Stimulated activated CD4-positive, alpha-beta T cell treated with anti-CD3 and anti-CD28 coated beads, Interleukin-12 subunit alpha, Interleukin-12 subunit beta, amount 100 ng/mL, for 4 hours (primary cell): ENCODE results near the gene RP2.

Source experiments
- DNase-seq: peaks from one replicate; pipeline ENCODE4 v3.0.0-alpha.2; 2020

The RP2 gene

DNA sequence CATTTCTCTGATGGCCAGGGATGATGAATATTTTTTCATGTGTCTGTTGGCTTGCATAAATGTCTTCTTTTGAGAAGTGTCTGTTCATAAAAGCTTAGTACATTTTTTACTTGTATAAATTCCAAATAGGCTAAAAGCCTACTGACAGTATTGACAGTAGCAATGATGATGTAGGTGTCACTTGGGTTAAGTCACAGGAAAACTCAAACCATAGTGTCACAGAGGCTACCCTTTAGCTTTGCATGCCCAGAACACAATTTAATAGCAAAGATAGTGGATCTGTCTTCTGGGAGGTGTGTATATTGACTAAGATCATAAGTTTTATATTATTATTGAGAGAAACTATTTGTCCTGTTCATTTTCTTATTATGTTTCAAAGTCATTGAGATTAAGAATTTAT, 8.1 kb downstream of the RP2 start:
- DNase-seq, result no peak

GRCh38 chrX:46849933-46850332, 13.1 kb downstream of the RP2 start:
- DNase-seq, result no peak

GRCh38 chrX:46850771-46851170, 13.9 kb downstream of the RP2 start:
- no peak for DNase-seq

- no peak for DNase-seq
Observed at GRCh38 chrX:46856483-46856882, 19.6 kb downstream of the RP2 start.

- DNase-seq, result no peak
Observed at GRCh38 chrX:46860557-46860956, 23.7 kb downstream of the RP2 start.

DNA sequence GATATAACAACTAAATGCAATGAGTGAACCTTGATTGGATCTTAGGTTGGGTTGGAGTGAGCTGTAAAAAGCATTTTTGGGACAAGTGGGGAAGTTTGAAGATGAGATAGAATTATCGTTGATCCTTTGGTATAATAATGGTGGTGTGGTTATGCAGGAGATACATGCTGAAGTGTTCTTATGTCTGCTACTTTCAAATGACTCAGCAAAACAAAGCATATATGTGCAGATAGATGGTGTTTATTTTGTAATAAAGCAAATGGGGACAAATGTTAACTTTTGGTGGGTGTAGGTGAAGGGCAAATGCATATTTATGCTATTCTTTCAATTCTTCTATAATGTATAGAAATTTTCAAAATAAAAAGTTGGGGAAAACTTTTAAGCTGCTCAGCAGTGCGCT, 26.2 kb downstream of the RP2 start:
- no peak for DNase-seq

GRCh38 chrX:46864606-46865005, 27.8 kb downstream of the RP2 start:
- DNase-seq, result no peak

GRCh38 chrX:46865281-46865680, 28.4 kb downstream of the RP2 start:
- DNase-seq, result no peak

GRCh38 chrX:46866726-46867125, 29.9 kb downstream of the RP2 start:
- no peak for DNase-seq

DNA sequence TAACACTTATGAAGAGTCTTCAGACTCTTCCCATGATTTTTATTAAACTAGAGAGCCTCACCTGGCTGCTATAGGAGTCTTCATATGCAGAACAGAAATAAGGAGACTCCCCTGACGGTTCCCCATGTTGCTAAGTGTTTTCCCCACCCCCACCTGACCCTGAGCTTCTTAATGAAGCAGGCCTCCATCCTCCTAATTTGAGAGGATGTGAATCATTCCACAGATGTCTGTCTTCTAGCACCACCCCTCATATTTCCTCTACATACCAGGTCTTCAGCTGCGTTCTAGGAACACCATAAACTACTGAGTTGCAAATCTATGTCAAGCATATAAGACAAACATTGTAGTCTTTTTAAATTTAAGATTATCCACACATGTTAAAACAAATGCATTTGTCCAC, 36.9 kb downstream of the RP2 start:
- no peak for DNase-seq

DNA sequence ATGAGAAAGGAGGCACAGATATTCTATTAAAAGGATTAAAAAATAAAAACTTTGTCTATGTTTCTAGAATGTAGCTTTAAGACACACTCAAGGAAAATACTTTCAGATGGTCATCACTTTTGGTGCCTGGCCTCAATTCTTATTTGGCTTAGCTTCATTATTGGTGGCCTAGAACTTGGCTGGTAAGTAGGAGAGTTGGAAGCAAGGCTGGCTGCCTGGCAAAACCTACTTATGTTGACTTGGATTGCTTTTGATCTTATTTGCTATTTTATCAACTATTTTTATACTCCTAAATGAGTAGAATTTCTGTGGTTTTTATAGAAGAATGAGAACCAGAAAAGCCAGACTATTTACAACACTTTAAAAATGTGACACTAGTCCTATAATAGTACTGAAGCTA, 40.1 kb downstream of the RP2 start:
- DNase-seq, result no peak

DNA sequence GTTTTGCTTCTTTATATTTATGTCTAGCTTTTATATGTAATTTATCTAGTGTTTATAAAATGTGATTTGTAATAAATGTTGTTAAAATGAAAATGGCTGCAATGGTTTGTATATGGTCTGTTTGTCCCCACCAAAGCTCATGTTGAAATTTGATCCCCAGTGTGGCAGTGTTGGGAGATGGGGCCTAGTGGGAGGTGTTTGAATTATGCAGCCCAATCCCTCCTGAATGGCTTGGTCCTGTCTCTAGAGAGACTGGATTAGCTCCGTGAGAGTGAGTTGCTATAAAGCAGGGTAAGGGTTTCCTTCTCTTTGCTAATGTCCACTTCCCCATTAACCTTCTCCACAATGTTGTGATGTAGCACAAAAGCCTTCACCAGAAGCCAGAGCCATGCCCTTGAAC, 45.4 kb downstream of the RP2 start:
- DNase-seq, result no peak

GRCh38 chrX:46884799-46885198, 48.0 kb downstream of the RP2 start:
- DNase-seq, result no peak

DNA sequence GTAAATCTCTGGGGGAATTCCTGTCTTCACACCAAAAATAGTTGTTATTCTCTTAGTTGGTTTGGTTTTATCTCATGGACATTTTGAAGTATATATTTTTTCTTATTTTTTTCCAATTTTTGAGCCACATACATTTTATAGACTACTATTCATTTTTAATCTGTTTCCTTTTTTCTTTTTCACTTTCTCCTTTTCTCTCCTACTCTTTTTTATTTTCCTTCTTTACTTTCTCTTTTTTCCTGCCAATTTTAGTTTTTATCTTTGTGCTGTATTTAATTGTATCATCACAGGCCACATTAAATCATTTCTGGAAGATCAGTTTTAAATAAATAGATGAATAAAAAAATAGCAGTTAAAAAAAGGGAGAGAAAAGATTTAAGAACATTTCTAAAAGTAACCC, 61.4 kb downstream of the RP2 start:
- DNase-seq, result no peak

DNA sequence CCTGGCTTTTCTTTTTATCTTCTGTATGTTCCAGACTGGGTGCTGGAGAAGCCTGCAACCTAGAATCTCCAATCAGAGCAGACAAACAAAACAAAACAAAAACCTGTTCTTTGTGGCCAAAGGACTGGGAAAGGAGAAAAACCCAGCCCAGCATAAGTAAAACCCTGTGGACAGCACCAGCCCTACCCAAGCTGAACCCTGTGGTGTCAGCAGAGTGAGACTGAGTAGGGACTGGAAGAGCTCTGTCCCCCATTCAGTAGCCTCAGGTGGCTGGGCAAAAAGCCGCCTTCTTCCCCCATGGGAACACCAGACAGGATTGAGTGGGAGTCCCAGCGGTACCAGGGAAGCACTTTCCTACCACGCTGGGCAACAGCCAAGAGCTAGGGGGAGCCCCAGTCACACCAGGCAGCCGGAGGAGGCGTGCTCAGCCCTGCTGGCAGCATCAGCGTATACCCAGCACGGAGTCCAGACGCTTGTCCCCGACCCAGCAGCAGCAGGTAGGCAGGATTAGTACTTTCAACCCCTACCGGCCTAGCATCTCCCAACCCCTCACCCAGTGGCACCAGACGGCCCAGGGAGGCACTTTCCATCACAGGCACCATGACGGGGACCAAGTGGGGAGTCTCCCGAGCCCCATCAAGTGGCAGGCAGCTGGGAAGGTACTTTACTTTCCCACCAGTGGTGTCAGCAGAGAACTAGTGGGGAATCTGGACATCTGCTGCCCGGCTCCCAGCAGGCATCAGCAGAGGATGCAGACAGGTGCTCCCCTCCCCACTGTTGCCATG, 66.8 kb downstream of the RP2 start:
- DNase-seq, result peak; percentile 42

GRCh38 chrX:46904626-46905025, 67.8 kb downstream of the RP2 start:
- no peak for DNase-seq

DNA sequence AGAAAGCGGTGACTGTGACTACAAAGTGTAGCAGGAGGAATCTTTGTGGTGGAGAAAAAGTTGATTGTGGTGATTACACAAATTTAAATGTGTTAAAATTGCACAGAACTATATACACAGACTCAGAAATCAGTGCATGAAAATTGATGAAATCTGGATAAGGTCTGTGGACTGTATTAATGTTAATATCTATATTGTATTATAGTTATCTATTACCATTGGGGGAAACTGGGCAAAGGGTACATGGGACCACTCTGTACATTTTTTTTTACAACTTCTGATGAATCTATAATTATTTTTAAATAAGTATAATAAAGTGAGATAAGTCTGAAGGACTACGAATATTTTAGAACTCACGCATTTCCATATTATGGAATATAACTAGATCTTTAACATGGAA, 73.6 kb downstream of the RP2 start:
- DNase-seq, result no peak

DNA sequence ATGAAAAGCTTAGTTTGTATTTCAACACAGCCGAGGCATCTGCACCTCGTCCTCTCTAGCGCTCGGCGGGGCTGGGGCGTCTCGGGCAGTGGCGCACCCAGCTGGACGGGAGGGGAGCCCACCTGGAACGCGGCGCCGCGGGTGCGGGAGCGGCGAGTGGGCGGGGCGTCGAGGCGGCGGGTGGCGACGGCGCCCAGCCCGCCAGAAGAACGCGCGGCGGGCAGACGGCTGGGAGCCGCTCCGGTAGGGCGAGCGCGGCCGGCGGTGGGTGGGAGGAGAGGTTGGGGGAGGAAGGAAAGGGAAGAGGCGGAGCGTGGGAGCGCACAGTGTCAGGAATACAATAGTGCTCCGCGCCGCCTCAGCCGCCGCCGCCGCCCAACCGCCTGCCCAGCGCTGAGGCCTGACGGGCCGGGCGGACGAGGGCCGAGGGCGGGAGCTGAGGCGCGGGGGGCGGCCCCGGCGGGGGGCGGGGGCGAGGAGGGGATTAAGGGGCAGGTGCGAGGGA, 75.3 kb downstream of the RP2 start, which contains the start of gene JADE3:
TSS of gene JADE3 (plus strand) at position 324 of the 505 bp plus-strand sequence. CDS start 72,474 bp downstream, outside the sequence.
- DNase-seq, result peak; percentile 16

GRCh38 chrX:46912603-46913491, 76.0 kb downstream of the RP2 start:
- peak; percentile 20 for DNase-seq

- no peak for DNase-seq
Observed at GRCh38 chrX:46913667-46914066, 76.8 kb downstream of the RP2 start.

- DNase-seq, result no peak
Observed at GRCh38 chrX:46916273-46916672, 79.4 kb downstream of the RP2 start.

DNA sequence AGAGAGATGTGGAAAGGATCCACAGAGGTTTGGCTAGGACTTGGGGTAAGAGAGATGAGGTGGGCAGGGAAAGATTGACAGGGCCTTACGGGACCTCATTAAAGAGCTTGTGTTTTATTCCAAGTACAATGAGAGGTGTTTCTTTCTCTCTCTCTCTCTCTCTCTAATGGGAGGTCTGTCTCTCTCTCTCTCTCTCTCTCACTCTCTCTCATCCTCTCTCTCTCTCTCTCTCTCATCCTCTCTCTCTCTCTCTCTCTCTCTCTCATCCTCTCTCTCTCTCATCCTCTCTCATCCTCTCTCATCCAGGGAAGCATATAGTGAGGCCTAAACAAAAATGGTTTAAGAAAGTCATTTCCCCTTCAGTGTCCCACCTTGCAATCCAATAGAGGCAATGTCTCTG, 80.8 kb downstream of the RP2 start:
- DNase-seq, result no peak

DNA sequence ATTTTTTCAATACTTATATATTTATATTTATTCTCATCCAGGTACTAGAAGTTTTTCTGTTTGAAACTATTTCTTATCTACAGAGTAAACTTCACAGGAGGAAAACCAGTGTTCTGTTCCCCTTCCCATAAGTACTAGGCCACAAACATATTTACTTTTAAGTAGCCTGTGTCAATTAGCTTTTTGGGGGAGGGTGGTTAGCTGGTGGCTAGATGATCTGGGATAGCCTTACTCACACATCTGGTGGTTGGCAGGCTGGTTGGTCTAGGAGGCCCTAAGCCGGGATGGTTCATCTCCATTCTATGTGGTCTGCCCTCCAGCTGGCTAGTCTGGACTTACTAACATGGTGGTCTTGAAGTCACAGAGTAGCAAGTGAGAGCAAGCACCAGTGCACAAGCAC, 81.6 kb downstream of the RP2 start:
- DNase-seq, result no peak

GRCh38 chrX:46920235-46920634, 83.4 kb downstream of the RP2 start:
- no peak for DNase-seq
